Renal cortex interstitium (tissue), 11 donors: ENCODE data around the gene CPOX. TPM values are rescaled to one million over a fixed set of nuclear protein-coding genes. Genes with fewer than 3 reads are reported as not detected.
A peak's percentile ranks its signal among the peaks of the same experiment; 100 is the strongest.

ENCODE experiments used
- DNase-seq, 11 donors: peaks; one replicate each; pipeline ENCODE4 v3.0.0-alpha.2; 2013; ENCODE audit warnings: low read depth in 9 of 11, low spot score in 4 of 11; ENCODE audit errors: extremely low read depth in 1 of 11
- polyA plus RNA-seq, 3 donors: library from polyadenylated mRNA; unstranded; fragments of 120-200 nt; gene quantifications; one replicate each; pipeline ENCODE4 v1.2.1, GENCODE V29; 2013; ENCODE audit not compliant: insufficient read length in 3 of 3

The CPOX gene
- polyA plus RNA-seq, 3 donors = 21.8 to 23.8 (median 23.2) TPM

GRCh38 chr3:98600412-98601095 is 7.1 kb upstream of the CPOX start:
- no peak for DNase-seq

DNA sequence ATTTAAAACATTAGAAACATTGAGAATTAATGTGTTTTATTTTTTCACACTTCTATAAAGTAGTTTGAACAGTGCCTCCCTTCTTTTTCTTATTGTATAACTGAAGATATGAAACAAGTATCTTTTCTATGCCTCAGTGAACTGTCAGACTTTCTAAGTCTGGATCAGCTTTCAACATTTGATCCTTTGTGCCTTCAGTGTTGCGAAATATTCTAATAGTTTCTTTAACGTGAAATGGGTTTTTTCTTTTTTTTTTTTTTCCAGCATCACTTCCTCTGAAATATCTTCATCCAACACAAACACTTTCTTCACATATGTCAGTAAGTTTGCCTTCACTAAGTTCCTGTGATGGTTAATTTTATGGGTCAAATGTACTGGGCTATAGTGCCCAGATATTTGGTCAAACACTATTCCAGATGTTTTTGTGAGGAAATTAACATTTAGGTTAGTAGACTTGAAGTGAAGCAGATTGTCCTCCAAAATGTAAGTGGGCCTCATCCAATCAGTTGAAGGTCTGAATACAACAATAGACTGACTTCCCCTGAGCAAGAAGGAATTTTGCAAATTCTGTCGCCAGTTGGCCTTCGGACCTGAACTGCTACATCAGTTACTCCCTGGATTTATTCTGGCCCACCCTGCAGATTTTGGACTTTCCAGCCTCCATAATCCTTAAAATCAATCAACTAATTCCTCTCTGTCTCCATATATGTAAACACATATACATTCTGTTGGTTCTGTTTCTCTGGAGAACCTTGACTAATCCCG is 6.4 kb upstream of the CPOX start:
- DNase-seq = no peak

DNA sequence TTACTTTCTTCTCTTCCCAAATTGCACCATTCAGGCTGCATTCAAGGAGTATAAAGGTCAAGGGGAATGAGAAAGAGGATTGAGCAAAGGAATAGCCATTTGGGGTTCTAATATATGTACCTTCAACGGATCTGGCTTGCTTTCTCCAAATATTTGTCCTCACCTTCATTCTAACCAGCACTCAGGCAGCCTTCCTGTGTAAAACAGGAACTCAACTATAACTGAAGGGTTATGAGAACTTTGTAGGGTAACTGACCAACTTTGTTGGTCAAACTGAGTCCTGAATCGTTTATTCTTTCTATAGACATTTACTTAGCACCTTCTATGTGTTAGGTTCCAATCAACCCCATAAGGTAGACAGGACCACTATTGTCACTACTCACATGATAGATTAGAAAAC is 5.1 kb upstream of the CPOX start:
- DNase-seq = no peak

DNA sequence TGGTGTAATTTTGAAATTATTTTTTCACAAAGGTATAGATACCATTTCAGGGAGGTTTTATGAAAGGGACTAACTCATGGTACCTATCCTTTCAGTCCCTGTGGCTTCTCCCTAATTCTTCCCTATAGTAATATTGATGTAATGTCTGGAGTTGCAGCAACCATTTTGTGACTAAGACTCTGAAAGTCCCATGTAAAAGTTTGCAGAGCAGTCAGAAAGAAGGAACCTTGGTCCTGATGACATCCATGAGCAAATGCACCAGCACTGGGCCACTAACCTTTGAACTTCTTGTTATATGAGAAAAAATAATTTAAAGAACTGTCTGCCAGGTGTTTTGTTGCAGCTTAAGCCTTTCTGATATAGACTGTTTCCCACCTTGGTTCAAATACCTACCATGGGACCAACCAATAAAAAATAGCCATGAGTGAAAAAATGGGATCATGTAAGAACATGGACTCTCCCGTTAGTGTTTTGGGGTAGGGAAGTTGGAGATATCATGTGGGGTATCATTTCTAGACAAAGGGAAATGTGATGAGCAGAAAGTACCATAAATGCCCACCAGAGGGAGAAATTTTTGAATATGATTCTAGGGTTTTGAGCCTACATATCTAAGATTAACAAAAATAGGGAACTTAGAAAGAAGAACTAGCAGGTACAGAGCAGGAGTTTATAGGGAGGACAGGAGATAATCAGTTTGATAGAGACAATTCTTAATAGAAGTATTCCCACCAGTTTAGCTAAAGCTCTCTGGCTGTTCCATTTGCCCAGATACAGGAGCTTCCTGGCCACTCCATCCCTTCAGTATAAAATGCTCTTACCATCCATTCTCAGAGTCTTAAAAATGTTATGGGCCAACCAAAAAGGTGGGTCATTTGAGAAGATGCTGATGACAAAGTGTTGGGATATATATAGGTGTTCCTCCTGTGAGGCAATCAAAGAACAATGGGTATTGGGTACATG is 3.4 kb upstream of the CPOX start:
- DNase-seq = peak in 1 of 11 donors; percentile 12

DNA sequence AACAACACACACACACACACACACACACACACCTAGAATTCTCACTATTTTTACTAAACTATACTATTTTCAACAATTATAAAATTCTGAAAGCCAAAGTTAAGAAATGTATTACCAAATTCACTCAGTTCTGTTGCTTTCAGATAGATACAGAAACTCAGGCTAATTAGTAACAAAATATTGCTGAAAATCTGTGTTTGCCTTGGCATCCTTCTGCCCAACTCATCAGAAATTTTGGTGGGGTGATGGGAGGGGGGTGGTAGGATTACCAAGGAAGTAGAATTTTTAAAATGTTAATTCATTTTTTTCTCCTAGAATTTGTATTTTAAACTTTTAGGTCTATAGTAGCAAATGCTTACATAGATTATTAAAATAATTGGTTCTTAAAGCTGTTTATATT is 2.7 kb upstream of the CPOX start:
- no peak for DNase-seq

- DNase-seq = no peak
These were observed 1.4 kb upstream of the CPOX start for GRCh38 chr3:98594628-98595324.

GRCh38 chr3:98592345-98592935 is 971 bp downstream of the CPOX start:
- DNase-seq = no peak

GRCh38 chr3:98589331-98590036 is 3.9 kb downstream of the CPOX start:
- no peak for DNase-seq

- no peak for DNase-seq
These were observed 5.3 kb downstream of the CPOX start for GRCh38 chr3:98588065-98588464.

DNA sequence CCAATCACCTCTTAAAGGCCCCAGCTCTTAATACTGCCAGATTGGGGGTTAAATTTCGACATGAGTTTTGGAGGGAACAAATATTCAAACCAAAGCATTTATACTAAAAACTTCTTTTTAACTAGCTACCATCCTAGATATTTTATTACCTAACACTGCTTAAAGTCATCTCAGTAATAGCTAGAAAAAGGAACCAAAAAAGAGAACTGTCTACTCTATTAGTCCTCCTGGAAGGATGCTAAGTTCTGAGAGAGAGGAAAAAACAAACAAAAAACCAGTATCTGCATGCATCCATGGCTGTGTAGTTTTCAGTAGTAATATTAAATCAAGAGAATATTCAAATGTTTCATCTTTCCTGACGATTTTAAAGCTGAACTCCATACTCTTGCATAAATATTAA is 5.8 kb downstream of the CPOX start:
- no peak for DNase-seq

- DNase-seq = no peak
These were observed 8.9 kb downstream of the CPOX start for GRCh38 chr3:98584547-98584946.

- no peak for DNase-seq
These were observed 9.6 kb downstream of the CPOX start for GRCh38 chr3:98583766-98584165.

GRCh38 chr3:98582042-98582441 is 11.4 kb downstream of the CPOX start:
- DNase-seq = no peak

GRCh38 chr3:98581474-98581873 is 11.9 kb downstream of the CPOX start:
- no peak for DNase-seq

DNA sequence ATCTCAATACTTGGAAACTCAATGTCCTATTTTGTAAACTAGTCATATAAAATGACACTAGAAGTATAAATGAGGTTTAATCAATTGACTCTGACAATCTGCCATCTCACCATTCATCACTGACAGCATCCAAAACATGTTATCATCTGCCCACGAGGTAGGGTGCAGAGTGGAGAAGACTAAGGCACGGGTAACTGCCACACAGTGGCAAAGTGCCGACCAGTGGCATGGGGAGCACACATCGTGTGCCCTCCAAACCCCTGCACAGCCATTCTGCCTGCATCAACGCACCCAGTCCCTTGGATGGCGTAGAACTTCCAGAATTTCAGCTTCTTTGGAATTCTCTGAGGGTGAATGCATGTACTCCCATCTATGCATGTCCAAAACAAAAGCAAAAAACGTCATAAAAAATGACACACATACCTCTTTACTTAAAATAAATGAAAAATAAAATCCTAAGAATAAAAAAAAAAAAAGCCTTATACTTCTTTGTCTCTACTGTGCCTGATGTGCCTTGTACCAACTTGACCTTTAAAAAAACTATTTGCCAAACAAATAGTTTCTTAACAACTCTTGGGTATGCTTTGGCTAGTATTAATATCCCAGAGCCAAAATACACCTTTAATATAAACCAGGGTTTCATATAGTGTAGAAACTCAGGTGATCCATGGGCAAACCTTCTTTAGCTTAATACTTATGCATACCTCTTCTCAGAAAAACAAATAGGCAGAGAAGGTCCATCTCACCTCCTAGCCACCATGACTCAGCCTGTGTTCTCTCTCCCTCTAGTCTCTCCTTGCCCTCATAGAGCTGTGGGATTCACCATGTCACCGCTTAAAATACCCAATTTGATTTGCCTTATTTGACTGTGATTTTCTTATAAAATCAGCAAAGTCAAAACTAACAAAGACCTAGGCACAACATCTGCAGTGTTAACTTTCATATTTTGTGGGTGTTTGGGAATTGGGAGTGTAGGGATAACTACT is 12.7 kb downstream of the CPOX start:
- no peak for DNase-seq

GRCh38 chr3:98577178-98577895 is 16.1 kb downstream of the CPOX start:
- DNase-seq = no peak
